Gastroesophageal sphincter (tissue), 4 donors: ENCODE results near the gene GRIK1. TPM values are rescaled to one million over a fixed set of nuclear protein-coding genes. Genes with fewer than 3 reads are reported as not detected.

Experiments used
- ATAC-seq: fragments of 150-250 bp; one replicate; pipeline ENCODE4 v1.9.1; 2016; ENCODE audit warnings: mild to moderate bottlenecking, moderate library complexity
- H3K27ac ChIP-seq, 4 donors: fragments of 200-600 bp; sonication (generic) in 3 of 4; 1 replicate in 3 of 4; 2 replicates in 1 of 4; pipeline ENCODE4 v1.5.1; 2016 to 2019
- H3K27me3 ChIP-seq: fragments of 200-600 bp; sonication (generic); one replicate; pipeline ENCODE4 v1.5.1; 2019
- H3K36me3 ChIP-seq, 2 donors: fragments of 200-600 bp; sonication (generic); one replicate each; pipeline ENCODE4 v1.5.1; 2019; ENCODE audit warnings: control low read depth in 1 of 2
- H3K4me1 ChIP-seq, 3 donors: fragments of 200-600 bp; sonication (generic); 1 replicate in 2 of 3; 2 replicates in 1 of 3; pipeline ENCODE4 v1.5.1; 2016 to 2019; ENCODE audit warnings: control low read depth in 2 of 3
- H3K4me3 ChIP-seq, 2 donors: fragments of 200-600 bp; sonication (generic); one replicate each; pipeline ENCODE4 v1.5.1; 2019; ENCODE audit warnings: mild to moderate bottlenecking in 1 of 2, moderate library complexity in 1 of 2
- H3K9me3 ChIP-seq, 3 donors: fragments of 200-600 bp; sonication (generic); one replicate each; pipeline ENCODE4 v1.5.1; 2017 to 2019; ENCODE audit warnings: control low read depth in 2 of 3
- EP300 ChIP-seq: sonication (generic); formaldehyde crosslinking; IDR thresholded peaks from one replicate; pipeline ENCODE4 v1.6.1; 2017; ENCODE audit warnings: antibody characterized with exemption, mild to moderate bottlenecking
- POLR2A ChIP-seq, 2 donors: fragments of 450-650 bp; IDR thresholded peaks; one replicate each; pipeline ENCODE4 v1.6.1; 2017; ENCODE audit warnings: antibody characterized with exemption in 2 of 2, mild to moderate bottlenecking in 2 of 2, moderate library complexity in 1 of 2
- POLR2AphosphoS5 ChIP-seq: sonication (generic); formaldehyde crosslinking; IDR thresholded peaks from one replicate; pipeline ENCODE4 v1.6.1; 2017; ENCODE audit warnings: antibody characterized with exemption
- WGBS, 2 donors: methylation state at CpG; one replicate each; pipeline ENCODE4 v1.1.5; 2018; ENCODE audit warnings: low coverage in 1 of 2; 5-methylcytosine and 5-hydroxymethylcytosine counted together
- total RNA-seq, 4 donors: library from RNA; depleted of rRNA; stranded (reverse); fragments of >200 nt; gene quantifications; one replicate each; pipeline ENCODE4 v1.1.0, GENCODE V29; 2016
- TF ChIP-seq, protein P1 (sequence below), 4 experiments: fragments of 200-600 bp in 2 of 4; fragments of 450-650 bp in 2 of 4; sonication (generic) in 1 of 4; IDR thresholded peaks; one replicate each; pipeline ENCODE4 v1.5.1; 2017 to 2019; ENCODE audit warnings: antibody characterized with exemption in 4 of 4, mild to moderate bottlenecking in 2 of 4, moderate library complexity in 2 of 4

Gene GRIK1
- total RNA-seq, 4 donors from 2014 or later, result 0.32 to 0.67 TPM; not detected in 2

DNA sequence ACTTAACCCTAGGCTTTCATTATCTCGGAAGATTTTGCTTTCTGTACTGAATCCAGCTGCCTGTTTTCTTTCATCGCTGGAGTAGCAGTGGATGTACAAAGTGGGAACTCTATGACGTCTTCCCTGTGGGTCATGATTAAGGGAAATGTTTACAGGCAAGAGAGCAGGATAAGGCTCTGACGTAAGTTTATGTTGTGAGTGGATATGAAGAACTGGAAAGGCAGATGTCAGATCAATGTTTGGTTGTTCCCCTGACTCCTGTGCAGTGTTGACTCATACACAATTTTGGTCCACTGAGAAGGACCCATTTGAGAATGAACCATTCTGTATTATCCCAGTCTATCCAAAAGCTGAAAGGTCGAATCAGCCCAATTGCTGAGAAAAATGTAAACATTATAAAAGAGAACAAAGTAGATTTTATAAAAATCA is 292.4 kb downstream of the GRIK1 start:
- no peak for ATAC-seq
- Histone ChIP-seq H3K4me1 (no peaks in the 10 kb centered on the region), H3K9me3 (no peaks in the 10 kb centered on the region), H3K27ac (no peak overlapping the region), H3K27me3 (no peaks in the 10 kb centered on the region), H3K36me3 (no peaks in the 10 kb centered on the region), H3K4me3 (no peak overlapping the region)
- WGBS, 2 donors, result 33 to 62% methylated on average over 1 to 5 of the region's 5 CpGs
- TF ChIP-seq POLR2AphosphoS5 (no peak), EP300 (no peak), POLR2A (IDR thresholded peaks at IDR 0.05) (no peak)
- TF ChIP-seq, protein P1, sequence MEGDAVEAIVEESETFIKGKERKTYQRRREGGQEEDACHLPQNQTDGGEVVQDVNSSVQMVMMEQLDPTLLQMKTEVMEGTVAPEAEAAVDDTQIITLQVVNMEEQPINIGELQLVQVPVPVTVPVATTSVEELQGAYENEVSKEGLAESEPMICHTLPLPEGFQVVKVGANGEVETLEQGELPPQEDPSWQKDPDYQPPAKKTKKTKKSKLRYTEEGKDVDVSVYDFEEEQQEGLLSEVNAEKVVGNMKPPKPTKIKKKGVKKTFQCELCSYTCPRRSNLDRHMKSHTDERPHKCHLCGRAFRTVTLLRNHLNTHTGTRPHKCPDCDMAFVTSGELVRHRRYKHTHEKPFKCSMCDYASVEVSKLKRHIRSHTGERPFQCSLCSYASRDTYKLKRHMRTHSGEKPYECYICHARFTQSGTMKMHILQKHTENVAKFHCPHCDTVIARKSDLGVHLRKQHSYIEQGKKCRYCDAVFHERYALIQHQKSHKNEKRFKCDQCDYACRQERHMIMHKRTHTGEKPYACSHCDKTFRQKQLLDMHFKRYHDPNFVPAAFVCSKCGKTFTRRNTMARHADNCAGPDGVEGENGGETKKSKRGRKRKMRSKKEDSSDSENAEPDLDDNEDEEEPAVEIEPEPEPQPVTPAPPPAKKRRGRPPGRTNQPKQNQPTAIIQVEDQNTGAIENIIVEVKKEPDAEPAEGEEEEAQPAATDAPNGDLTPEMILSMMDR (IDR thresholded peaks at IDR 0.05), result no peak

DNA sequence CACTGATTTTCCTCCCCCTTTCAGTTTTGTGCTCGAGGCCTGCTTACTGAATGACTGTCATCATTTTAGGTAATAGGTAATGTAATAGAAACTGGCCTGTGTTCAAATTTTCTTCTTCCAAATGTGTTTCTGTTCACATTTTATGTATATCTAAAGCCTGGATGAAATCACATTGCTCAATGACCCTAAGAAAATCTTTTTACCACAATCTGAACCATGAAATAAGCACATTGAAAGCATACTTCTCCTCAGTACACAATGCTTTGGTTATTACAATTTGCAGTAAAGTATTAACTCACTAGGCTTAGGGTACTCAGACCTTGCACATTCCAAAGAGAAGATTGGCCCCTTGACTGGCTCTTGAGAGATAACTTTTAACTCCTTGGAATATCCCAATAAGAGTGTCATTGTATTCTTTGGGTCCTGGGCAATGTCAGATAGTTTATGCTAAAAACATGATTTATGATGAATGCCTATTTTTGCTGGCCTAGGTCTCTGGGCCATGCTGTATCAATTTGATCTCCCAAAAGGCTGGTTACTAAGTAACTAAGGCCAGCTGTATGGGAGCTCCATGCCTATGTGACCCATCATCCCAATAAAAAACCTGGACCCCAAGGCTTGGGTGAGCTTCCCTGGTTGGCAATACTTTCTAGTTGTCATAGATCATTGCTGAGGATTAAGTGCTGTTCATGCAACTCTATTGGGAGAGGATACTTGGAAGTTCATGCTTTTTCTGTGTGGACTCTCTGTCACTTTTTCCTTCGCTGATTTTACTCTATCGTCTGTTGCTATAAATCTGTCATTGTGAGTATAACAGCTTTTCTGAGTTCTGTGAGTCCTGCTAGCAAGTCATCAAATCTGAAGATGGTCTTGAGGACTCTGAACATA is 293.9 kb downstream of the GRIK1 start:
- Histone ChIP-seq H3K9me3 (no peaks in the 10 kb centered on the region), H3K36me3 (no peaks in the 10 kb centered on the region), H3K4me1 (no peaks in the 10 kb centered on the region), H3K27ac (no peak overlapping the region), H3K4me3 (no peak overlapping the region), H3K27me3 (no peaks in the 10 kb centered on the region)
- ATAC-seq, result no peak
- whole genome bisulfite sequencing, 2 donors, result 67 to 85% methylated on average over 2 to 3 of the region's 3 CpGs
- TF ChIP-seq, protein P1 (IDR thresholded peaks at IDR 0.05), result no peak
- TF ChIP-seq POLR2AphosphoS5 (no peak), POLR2A (IDR thresholded peaks at IDR 0.05) (no peak), EP300 (no peak)

DNA sequence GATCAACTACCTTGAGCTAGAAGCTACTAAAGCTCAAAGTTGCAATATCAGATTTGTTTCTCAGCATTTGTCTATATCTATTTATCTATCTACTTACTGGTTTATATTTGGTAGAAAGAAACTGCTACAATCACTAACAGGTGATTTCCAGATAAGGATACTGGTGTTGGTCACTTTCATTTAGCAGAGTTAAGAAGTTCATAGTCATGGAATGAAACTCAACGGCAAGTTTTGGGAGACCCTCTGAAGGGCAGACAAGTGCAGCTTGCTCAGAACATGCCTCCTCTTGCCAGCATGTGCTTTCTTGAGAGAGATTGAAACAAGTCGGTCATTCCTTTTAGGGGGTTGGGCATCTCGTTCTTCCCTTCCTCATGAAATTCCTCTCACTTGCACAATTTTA is 296.5 kb downstream of the GRIK1 start:
- H3K9me3 ChIP-seq, result no peaks in the 10 kb centered on the region
- H3K36me3 ChIP-seq, result no peaks in the 10 kb centered on the region
- no peaks in the 10 kb centered on the region for H3K27me3 ChIP-seq
- no peak for ATAC-seq
- H3K4me1 ChIP-seq, result no peaks in the 10 kb centered on the region
- H3K27ac ChIP-seq, result no peak overlapping the region
- 86 to 89% methylated on average over 3 of the region's 3 CpGs for WGBS, 2 donors
- TF ChIP-seq POLR2AphosphoS5 (no peak), EP300 (no peak), POLR2A (IDR thresholded peaks at IDR 0.05) (no peak)
- no peak overlapping the region for H3K4me3 ChIP-seq

DNA sequence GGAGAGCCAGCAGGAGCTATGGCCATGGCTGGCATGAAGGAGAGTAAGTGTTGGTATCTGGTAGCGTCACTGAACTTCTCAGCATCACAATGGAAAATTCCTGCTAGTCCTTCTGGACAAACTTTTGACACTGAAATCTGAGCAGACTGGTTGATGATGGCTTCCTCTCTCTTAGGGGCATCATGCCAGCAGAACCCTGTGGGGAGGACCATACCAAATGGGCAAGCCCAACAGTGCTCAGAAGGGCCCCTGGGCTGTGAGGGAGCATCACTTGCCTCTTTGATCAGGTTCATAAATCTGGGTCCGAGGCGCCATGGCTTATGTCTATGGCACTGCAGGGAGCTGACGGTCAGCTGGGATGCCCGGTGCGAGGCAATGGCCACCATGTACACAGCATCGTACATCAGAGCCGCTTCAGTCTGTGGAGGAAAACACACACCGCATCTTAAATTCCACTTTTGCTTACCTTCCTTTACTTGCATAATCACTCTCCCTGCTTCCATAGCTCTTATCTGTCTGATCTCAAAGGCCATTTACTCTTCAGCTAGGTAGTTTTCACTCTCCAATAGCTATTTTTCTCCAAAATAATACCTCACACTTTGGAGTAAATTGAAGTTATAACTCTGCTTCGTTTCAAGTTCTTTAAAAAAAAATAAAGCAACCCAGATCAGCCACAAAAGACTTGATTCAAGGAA is 297.1 kb downstream of the GRIK1 start:
- H3K27me3 ChIP-seq, result no peaks in the 10 kb centered on the region
- no peak for TF ChIP-seq POLR2AphosphoS5
- no peak for TF ChIP-seq EP300
- no peak for TF ChIP-seq POLR2A (IDR thresholded peaks at IDR 0.05)
- TF ChIP-seq, protein P1 (IDR thresholded peaks at IDR 0.05), result no peak
- no peak for ATAC-seq
- no peak overlapping the region for H3K4me3 ChIP-seq
- H3K4me1 ChIP-seq, result no peaks in the 10 kb centered on the region
- H3K27ac ChIP-seq, result no peak overlapping the region
- H3K9me3 ChIP-seq, result no peaks in the 10 kb centered on the region
- no peaks in the 10 kb centered on the region for H3K36me3 ChIP-seq
- WGBS, 2 donors, result 96 to 98% methylated on average over 8 of the region's 10 CpGs

DNA sequence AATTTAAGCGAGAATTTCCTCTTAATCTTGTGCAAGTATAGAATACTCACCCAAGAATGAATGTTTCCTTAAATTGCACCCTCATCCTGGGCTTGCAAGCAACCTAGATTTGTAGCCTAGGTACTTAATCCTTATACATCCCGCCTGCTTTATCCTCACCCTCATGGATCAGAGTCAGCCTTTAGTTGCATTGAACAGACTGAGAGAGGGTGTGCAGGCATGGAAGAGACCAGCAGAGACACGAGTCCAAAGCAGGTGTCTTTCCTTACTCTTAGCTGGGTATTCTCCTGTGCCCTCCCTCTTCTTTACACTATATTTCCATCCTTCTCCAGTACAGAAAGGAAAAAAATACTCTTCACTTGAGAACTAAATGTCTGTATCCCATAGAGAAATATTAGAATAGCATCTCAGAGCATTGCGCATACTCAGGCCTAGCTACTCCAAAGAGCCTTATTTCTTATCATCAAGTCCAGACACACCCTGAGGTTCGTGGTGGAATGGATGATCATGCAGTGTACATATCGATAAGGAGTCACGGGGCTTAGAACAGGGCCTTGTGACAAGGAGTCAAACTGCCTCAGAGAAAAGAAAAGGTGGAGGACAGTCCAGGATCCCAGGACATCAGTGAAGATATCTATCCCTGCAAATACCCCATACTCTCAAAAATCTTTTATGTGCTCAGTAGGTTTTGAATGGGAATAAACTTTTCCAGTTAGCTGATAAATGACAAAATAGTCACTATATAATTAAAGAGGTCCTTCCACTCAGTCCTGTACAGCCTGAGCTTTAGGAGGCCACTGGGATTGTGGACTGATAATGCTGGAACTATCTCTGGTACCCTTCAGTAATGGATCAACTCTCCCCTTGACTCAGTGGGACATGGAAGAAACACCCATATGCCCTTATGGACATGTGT is 297.9 kb downstream of the GRIK1 start:
- H3K4me3 ChIP-seq, result no peak overlapping the region
- no peak for ATAC-seq
- H3K27me3 ChIP-seq, result no peaks in the 10 kb centered on the region
- no peaks in the 10 kb centered on the region for H3K9me3 ChIP-seq
- H3K36me3 ChIP-seq, result no peaks in the 10 kb centered on the region
- no peak overlapping the region for H3K27ac ChIP-seq
- H3K4me1 ChIP-seq, result no peaks in the 10 kb centered on the region
- TF ChIP-seq, protein P1 (IDR thresholded peaks at IDR 0.05), result no peak
- TF ChIP-seq POLR2AphosphoS5 (no peak), EP300 (no peak), POLR2A (IDR thresholded peaks at IDR 0.05) (no peak)
- 83 to 88% methylated on average over 6 of the region's 7 CpGs for WGBS, 2 donors
